NK-92 treated with Interleukin-12 subunit alpha and Interleukin-12 subunit beta, amount 100 ng/mL, for 24 hours (cell line): ENCODE results near the gene HTR3E.
"Not testable (repeated sequence)": the region's sequence is repeated elsewhere in the genome, so short reads cannot be mapped to it uniquely, and the experiment has no call there.

Source experiments
- DNase-seq: peaks from one replicate; lab custom pipeline; 2025; lab: John Stamatoyannopoulos, UW

Gene HTR3E, protein sequence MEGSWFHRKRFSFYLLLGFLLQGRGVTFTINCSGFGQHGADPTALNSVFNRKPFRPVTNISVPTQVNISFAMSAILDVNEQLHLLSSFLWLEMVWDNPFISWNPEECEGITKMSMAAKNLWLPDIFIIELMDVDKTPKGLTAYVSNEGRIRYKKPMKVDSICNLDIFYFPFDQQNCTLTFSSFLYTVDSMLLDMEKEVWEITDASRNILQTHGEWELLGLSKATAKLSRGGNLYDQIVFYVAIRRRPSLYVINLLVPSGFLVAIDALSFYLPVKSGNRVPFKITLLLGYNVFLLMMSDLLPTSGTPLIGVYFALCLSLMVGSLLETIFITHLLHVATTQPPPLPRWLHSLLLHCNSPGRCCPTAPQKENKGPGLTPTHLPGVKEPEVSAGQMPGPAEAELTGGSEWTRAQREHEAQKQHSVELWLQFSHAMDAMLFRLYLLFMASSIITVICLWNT

DNA sequence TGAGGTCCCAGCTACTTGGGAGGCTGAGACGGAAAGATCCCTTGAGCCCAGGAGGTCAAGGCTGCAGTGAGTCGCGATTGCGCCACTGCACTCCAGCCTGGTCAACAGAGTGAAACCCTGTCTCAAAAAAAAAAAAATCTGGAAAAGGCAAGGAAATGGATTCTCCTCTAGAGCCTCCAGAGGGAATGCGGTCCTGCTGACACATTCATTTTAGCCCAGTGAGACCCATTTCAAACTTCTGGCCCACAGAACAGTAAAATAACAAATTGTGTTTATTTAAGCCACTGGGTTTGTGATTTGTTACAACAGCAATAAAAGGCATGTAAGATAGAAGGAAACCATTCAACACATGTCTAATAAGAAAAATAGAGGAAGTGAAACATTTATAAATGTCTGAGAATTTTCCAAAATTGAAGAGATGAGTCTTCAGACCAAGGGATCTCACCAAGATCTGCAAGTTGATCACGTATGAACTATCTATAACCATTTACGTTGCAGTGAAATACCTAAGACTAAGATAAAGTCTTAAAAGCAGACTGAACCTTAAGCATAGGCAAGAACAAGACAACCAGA, at the start of gene HTR3E:
HTR3E (plus strand) TSS at position 254 of the 573 bp plus-strand sequence. CDS start 466 bp downstream, outside the sequence.
- no peak for DNase-seq

DNA sequence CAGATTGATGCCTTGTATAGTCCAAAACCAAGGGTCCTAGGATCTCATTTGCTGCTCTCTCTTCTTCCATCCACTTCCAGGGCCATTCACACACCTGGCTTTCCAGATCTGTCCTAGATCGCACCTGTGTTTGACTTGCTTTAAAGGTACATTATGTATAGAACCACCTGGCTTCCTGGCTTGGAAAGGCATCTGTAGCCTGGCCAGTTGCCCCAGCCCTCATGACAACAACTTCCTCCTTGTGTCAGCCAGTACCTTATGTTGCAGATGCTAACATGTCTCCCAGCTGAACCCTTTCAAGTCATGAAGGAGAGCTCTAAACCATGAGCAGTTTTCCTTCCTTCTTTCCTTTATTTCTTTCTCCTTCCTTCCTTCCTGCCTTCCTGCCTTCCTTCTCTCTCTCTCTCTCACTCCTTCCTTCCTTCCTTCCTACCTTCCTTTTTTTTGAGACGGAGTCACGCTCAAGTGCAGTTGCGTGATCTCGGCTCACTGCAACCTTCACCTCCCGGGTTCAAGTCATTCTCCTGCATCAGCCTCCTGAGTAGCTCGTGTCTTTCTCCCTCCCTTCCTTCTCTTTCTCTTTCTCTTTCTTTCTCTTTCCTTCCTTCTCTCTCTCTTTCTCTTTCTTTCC, 46.5 kb upstream of the HTR3E start:
- no peak for DNase-seq

DNA sequence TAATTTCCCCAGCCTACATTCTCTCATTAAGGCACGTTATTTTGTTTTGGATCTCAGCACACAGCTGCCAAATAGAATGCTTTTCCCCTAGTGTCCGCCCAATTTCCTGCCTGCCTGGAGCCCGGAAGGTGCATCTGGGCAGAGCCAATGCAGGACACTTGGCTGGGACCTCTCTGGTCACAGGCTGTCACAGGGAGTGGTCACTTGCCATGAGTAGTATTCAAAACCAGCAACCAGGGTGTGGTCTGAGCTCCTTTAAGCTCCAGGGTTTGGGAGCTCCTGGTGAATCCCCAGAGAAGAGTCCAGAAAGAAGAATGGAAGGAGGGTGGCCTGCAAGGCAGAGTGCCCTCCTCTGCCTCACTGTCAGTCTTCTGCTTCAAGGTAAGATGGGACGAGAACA, 44.1 kb upstream of the HTR3E start, which contains the start of gene HTR3C:
HTR3C (plus strand) TSS at position 281 of the 400 bp plus-strand sequence; CDS start at position 315, 34 bp downstream.
- DNase-seq = no peak

DNA sequence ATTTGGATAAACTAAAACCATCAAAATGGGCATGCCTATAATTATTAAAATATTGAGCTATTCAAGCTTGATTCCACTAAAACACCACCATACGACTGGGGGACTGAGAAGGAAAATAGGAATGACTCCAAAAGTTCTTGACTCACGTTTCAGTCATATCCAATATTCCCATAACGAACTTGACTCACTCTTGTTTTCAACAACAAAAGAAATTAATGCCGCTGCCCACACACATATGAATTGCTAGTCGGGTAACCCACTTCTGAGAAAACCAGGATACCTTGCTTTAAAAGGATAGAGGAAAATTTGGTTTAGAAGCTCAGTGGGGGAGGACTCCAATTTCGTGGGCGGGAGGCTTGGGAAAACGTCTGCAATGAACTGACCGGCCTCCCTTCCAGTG, 38.8 kb upstream of the HTR3E start:
- DNase-seq = no peak

DNA sequence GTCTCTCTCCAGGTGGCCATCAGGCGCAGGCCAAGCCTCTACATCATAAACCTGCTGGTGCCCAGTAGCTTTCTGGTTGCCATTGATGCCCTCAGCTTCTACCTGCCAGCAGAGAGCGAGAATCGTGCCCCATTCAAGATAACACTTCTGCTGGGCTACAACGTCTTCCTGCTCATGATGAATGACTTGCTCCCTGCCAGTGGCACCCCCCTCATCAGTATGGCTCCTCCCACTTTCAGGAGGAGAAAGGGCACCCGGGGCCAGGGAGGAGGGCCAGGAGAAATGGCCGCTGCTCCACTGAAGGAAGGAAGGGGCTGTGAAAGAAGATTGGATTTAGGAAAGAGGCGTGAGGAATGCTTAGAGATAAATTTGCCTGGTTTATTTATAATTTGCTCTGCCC, 37.4 kb upstream of the HTR3E start:
- DNase-seq = no peak

DNA sequence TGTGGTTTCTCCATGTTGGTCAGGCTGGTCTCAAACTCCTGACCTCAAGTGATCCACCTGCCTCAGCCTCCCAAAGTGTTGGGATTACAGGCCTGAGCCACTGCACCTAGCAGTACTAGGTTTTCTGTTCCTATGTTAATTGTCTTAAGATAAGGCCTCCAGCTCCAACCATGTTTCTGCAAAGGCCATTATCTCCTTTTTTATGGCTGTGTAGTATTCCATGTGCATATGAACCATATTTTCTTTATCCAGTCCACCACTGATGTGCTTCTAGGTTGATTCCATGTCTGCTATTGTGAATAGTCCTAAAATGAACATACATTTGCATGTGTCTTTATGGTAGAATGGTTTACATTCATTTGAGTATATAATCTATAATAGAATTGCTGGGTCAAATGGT, 34.2 kb upstream of the HTR3E start:
- DNase-seq = no peak

DNA sequence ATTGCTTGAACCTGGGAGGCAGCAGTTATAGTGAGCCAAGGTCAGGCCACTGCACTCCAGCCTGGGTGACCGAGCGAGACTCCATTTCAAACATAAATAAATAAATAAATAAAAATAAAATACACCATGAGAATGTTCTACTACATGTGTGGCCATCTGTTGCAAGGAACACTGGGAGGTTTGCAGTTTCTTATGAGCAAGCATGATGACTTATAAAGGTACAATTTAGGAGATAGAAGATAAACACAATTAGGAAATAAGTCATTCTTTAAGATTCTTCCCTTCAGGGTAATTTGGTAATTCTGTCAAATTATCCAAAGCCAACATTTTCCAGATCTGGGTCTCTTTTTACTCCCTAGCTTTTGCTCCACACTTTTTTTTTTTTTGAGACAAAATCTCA, 30.7 kb upstream of the HTR3E start:
- DNase-seq = no peak

DNA sequence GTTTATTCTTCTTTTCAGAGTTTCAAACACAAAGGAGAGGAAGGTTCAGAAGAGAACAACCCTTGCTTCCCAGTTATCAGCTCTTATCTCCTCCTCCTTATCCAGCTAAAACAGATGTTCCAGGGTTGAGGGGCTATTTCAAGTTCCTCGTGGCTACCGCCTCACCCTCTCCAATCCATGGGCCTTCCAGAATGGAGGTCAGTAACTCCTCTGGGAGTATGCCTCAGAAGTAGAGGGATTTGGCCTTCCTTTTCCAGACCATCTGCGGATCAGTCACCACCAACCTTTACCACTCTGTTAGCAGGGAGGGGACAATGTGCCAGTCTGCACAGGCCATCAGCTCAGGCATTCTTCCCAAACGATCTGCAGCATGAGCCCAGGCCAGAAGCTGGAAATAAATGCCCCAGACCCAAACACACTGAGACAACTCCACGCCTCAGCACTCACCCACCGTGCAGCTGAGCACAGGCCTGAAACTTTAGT, 29.2 kb upstream of the HTR3E start:
- DNase-seq = no peak

DNA sequence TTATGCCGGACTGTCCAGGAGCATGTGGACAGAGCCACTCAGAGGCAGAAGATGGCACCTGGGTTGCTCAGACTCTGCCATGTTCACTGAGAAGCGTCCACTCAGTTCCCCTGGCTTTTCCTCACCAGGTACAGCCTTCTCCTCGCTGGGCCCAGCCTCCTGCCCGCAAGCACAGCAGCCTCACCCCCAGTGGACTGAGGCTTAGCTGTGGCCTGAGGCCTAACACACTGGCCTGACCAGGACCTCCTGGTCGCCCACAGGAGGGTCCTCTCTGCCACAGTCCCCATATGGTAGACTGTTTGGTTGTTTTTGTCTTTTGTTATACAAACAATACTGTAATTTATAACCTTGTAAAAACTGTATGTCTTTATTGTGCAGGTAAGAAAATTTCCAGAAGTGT, 28.5 kb upstream of the HTR3E start:
- no peak for DNase-seq

DNA sequence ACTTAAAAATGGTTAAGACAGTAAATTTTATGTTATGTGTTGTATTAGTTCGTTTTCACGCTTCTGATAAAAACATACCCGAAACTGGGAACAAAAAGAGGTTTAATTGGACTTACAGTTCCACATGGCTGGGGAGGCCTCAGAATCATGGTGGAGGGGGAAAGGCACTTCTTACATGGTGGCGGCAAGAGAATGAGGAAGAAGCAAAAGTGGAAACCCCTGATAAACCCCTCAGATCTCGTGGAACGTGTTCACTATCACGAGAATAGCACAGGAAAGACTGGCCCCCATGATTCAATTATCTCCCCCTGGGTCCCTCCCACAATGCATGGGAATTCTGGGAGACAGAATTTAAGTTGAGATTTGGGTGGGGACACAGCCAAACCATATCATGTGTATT, 25.7 kb upstream of the HTR3E start:
- not testable (repeated sequence) for DNase-seq

DNA sequence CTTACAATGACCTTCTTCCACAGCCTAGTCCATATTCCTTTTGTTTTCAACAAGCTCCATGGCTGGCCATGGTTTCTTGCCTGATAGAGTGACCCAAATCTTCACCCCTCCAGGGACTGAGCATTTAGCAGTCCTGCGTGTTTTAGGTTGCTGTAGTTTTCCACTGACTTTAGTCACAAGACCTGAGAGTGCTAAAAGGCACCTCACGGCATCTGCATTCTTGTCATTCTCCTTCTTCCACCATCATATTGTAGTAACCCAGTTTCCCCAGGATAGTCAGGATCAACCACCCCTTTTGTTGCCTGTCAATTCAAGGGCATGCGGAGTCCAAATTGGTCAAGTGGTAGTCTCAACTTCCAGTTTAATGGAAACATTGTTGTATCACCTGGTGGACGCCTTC, 23.2 kb upstream of the HTR3E start:
- DNase-seq = no peak

DNA sequence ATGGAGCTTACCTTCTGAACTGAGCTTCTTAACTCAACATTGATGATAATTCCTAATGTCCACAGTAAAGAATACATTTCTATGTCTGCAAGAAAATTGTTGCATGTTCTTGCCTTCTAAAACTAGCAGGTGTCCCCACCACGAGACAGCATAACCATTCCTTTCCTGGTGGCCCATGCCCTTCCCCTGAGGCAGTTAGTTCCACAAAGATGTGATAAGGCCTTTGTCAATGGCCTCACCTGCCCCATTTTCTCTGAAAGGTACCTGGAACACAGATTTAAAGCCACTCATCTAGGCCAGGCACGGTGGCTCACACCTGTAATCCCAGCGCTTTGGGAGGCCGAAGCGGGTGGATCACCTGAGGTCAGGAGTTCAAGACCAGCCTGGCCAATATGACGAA, 21.0 kb upstream of the HTR3E start:
- DNase-seq = no peak

DNA sequence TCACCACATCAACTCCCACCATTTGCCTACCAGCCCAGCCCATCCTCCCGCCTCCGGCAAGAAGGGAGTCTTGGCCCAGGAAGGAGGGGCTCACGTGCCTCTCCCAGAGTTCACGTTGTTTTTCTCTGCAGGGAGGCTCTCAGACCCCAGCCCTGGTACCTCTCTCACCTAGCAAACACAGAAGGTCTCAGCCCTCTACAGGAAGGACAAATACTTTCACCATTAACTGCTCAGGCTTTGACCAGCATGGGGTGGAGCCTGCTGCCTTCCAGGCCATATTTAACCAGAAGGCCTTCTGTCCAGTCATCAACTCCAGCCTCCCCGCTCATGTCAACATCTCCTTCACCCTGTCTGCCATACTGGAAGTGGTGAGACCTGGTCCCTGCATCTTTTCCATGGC, 19.0 kb upstream of the HTR3E start:
- no peak for DNase-seq

DNA sequence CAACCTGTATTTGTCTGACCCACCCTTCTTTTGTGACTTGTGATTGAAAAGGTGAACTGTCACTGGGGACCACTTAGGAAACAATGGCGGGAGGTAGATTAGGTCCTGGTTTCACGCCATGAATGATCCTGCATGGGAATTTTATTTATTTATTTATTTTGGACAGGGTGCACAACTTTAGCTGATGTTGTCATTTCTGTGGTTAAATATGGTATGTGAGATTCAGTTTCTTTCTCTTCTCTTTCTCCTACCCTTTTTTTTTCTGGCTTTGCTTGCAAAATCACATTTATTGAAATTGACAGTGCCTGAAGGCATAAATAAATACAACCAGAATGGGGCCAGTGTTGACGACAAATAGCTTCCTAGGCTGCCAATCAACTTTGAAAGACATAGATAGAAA, 18.0 kb upstream of the HTR3E start:
- no peak for DNase-seq

DNA sequence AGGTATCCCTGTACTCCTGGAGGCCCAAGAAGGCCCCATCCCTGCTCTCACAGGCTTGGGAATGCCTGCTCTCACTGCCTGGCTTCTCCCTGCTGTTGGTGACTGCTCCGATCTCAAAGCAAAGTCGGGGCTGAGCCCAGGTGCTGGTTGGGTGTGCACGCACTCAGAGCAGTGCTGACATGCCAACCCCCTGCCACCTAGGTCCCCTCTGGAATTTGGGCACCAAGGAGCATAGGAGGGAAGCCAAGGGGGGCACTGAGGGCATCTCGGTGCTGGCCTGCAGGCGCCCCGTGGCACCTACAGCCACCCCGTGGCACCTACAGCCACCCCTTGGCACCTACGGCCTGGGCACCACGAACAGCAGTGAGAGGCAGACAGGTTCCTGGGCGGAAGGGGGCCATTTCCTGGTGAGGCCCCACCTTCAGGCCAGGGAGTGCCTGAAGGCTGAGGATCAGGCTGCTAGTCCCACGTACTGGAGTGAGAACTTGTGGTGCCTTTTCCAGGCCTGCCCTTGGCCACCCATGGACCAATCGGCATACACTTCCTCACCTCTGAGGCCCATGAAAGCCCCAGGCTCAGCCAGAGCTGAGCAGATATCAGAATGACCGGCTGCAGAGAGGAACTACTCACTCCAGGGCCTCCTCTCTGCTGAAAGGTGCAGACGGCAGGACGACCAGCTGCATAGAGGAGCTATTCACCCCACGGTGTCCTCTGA, 15.6 kb upstream of the HTR3E start:
- DNase-seq = no peak

DNA sequence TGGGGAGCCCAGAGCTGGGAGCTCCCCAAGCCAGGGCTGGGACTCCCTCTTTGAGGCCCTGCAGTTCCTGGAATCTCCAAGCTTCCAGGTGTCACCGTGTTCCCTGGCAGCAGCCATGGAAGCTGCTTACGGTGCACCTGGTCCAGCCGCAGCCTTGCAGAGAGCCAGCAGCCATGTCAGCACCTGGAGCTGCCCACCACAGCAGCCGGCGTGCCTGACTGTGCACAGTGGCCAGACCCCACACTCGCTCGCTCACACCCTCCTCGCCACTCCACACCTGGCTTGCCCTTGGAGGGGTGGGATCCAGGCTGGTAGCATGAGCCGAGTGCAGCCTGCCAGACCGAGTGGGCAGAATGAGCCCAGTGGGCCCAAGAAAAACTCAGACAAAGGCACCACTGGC, 14.8 kb upstream of the HTR3E start:
- no peak for DNase-seq

DNA sequence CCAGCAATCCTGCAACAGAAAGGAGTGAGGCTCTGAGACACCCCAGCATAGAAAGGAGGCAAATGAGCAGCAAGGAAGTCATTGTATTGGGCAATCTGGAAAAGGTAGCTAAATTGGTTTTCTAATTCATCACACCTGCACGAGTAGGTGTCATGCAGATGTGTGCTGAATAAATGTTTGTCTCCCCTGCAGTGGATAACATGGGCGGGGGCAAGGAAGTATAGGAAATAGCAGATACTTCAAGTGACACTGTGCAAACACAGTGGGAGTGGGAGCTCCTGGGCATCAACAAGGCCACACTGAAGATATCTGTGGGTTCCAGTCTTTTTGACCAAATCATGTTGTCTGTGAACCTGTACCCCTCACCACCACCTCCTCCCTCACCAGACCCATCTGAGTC, 14.4 kb upstream of the HTR3E start:
- no peak for DNase-seq

DNA sequence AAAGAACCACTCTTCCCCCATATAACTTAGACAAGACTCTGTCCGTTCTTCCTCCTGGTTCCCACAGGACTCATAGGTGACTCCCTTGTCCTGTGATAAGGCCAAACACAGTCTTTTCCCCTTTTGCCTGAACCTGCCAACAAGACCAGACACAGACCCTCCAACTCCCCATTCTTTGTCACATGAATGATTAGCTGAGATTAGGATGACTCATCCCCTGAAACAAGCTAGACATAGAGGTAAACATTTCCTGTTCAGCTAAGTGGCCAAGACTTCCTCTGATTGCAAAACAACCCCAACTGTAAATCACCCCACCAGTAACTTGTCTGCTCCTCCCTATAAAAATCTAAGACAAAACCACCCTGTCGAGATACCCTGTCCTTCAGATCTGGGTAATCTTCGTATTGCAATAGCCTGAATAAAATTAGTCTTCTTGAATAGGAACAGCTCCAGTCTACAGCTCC, 11.4 kb upstream of the HTR3E start:
- DNase-seq = no peak

DNA sequence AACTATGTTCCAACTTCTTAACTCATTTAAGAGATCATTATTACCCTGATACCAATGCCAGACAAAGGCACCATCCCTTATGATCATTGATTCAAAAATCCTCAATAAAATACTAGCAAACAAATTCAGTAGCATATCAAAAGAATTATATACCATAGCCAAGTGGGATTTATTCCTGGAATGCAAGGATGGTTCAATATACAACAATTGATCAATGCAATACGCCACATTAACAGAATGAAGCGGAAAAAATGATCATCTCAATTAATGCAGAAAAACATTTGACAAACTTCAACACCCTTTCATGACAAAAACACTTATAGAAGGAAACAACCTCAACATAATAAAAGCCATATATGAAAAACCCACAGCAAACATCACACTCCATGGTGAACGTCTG, 4.7 kb upstream of the HTR3E start:
- DNase-seq = no peak

DNA sequence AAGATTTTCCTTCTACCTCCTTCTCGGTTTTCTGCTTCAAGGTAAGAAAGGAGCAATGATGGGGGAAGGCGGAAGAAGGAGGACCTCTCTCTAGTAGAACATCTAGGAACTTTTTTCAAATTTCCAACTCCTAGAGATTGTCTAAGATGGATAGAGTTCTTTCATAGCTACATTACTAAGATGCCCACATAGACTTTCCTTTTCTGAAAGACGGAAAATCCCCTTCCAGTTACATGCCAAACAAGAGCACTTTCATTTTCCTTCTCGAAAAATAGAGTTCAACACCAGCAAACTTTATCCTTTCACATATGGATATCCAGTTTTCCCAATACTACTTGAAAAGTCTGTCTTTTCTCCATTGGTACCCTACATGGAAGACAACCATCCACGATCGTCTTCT, 692 bp downstream of the HTR3E start:
- DNase-seq = no peak

DNA sequence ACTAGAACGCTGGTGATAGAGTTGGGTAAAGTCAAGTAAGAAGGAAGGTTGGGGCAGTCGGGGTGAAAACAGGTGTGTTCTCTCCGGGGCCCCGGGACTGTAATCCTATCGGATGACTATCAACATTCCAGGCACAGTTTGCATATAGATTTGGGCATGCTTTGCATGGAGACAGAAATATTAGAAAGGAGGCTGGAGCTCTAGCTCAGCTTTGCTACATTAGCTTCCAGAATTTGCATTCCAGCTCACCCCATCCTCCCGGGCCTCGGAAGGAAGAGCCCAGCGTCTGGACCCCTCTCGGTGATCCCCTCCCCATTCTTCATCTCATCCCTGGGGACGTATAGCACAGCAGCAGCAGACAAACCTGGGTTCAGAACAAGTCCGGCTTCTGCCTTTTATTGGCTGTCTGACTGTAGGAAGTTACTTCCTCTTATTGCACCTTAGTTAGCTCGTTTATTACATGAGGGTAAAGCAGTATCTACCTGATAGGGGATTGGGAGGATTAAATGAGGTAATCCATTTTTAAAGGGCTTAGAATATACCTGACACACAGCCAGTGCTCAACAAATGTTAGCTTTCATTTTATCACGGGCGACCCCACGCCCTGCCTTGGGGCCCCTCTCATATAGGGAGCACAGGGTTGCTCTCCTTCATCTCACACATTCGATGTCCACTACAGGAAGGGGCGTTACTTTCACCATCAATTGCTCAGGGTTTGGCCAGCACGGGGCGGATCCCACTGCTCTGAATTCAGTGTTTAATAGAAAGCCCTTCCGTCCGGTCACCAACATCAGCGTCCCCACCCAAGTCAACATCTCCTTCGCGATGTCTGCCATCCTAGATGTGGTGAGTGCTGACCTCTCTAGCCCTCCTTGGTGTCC, 3.2 kb downstream of the HTR3E start:
- DNase-seq = no peak
